K562 (cell line): Measurements from ENCODE around the gene RFNG. TPM values are rescaled to one million over a fixed set of nuclear protein-coding genes. Genes with fewer than 3 reads are reported as not detected.

Source experiments
- MTA1 ChIP-seq: fragments of 450-650 bp; IDR thresholded peaks from 2 replicates; pipeline ENCODE4 v1.6.1; 2017; ENCODE audit warnings: borderline replicate concordance
- RBM17 ChIP-seq: fragments of 200-400 bp; formaldehyde crosslinking; IDR thresholded peaks from 2 replicates; pipeline ENCODE4 v1.6.1; 2017; ENCODE audit warnings: low read depth, mild to moderate bottlenecking, low read length, borderline replicate concordance
- ZBTB7A ChIP-seq: IDR thresholded peaks from 2 replicates; pipeline ENCODE4 v1.6.1; 2011; ENCODE audit warnings: low read depth, mild to moderate bottlenecking, low read length, moderate library complexity, borderline replicate concordance; ENCODE audit not compliant: control insufficient read depth
- ZNF133 ChIP-seq: fragments of 250-450 bp; sonication (Bioruptor Pico); IDR thresholded peaks from 2 replicates; pipeline ENCODE4 v1.4.0; 2020; ENCODE audit warnings: mild to moderate bottlenecking
- ZNF146 ChIP-seq: IDR thresholded peaks from one replicate; pipeline ENCODE4 v1.6.1; 2018; ENCODE audit warnings: missing compliant biosample characterization; ENCODE audit not compliant: unreplicated experiment
- ZNF436 ChIP-seq: fragments of 250-450, 450-650 bp; sonication (Bioruptor Pico); formaldehyde crosslinking; IDR thresholded peaks from 2 replicates; pipeline ENCODE4 v1.7.0; 2020; ENCODE audit warnings: mild to moderate bottlenecking
- polyA plus RNA-seq, 8 experiments: library from polyadenylated mRNA; depleted of rRNA in 4 of 8; stranded (reverse) in 5 of 8; unstranded in 3 of 8; fragments of >200 nt; fragmentation: Nextera tagmentation in 2 of 8; fragmentation: Illumina TruSeq in 1 of 8; extraction: Ambion mirVana in 2 of 8; extraction: Trizol in 1 of 8; gene quantifications; 2 replicates each; pipeline versions ENCODE4 v1.2.1 to v1.2.3, GENCODE V29; 2011 to 2014; ENCODE audit warnings: inconsistent platforms in 1 of 8, missing spikeins in 1 of 8
- total RNA-seq, 7 experiments: library from RNA; depleted of rRNA in 6 of 7; stranded (reverse); fragments of >200 nt in 6 of 7; fragmentation: Illumina TruSeq in 2 of 7; extraction: Trizol in 2 of 7; gene quantifications; 2 replicates each; pipeline versions ENCODE4 v1.2.1 to v1.2.3, GENCODE V29; 2011 to 2021; ENCODE audit warnings: low replicate concordance in 1 of 7
- TF ChIP-seq, protein P1 (sequence below): fragments of 450-650 bp; IDR thresholded peaks from 2 replicates; pipeline ENCODE4 v1.6.1; 2016; ENCODE audit warnings: mild to moderate bottlenecking, moderate library complexity
- TF ChIP-seq, protein P2 (sequence below), 2 experiments: fragments of 450-650 bp; IDR thresholded peaks; 2 replicates each; pipeline ENCODE4 v1.6.1; 2016
- TF ChIP-seq, protein P3 (sequence below): fragments of 450-650 bp; formaldehyde crosslinking; IDR thresholded peaks from 2 replicates; pipeline ENCODE4 v1.4.0; 2020; ENCODE audit warnings: mild to moderate bottlenecking, mixed read lengths
- TF ChIP-seq, protein P4 (sequence below): IDR thresholded peaks from 2 replicates; pipeline ENCODE4 v1.6.1; 2014; ENCODE audit warnings: antibody characterized with exemption

RFNG gene
- total and polyA plus RNA-seq, 9 of the 15 experiments (the other 6 are each of a cell fraction or from before 2014, with no cell fraction given) = 0.32 to 32.8 (median 9.5) TPM

DNA sequence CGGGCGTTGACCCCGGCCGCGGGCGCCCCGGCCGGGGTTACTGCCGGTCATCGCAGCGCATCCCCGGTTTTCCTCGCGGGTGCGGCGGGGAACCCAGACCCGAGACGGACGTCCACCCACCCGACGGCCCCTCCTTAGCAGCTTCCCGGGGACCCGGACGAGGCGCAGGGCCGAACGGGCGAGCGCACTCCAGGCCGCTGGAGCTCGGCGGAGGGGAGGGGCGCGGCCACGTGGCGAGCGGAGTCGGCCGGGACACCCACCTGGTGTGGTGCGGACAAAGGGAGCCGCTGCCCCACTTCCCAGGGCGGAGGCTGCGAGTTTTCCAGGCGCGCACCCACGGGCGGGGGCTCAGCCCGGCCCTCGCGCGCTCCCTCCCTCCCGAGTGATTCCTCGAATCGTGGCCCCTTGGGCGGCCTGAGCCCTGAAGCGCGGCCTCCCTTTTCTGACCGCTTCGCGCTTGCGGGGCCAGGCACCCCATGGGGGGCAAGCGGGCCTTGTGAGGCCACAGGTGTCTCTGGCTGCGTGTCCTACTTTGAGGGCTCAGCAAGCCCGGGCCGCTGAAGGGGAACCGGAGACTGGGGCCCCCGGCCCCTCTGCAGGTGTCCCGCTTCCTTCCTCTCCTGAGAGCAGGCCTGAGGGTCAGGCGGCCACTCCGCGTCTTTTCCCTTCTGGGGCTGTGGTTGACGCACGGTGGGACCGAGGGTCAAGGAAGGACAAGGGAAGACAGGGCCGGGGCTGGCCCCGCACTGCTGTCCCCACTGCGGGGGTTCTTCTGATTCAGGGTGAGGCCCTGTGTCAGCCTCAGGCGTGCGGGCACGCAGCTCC, 47.5 kb upstream of the RFNG start (continued):
- TF ChIP-seq, protein P1, sequence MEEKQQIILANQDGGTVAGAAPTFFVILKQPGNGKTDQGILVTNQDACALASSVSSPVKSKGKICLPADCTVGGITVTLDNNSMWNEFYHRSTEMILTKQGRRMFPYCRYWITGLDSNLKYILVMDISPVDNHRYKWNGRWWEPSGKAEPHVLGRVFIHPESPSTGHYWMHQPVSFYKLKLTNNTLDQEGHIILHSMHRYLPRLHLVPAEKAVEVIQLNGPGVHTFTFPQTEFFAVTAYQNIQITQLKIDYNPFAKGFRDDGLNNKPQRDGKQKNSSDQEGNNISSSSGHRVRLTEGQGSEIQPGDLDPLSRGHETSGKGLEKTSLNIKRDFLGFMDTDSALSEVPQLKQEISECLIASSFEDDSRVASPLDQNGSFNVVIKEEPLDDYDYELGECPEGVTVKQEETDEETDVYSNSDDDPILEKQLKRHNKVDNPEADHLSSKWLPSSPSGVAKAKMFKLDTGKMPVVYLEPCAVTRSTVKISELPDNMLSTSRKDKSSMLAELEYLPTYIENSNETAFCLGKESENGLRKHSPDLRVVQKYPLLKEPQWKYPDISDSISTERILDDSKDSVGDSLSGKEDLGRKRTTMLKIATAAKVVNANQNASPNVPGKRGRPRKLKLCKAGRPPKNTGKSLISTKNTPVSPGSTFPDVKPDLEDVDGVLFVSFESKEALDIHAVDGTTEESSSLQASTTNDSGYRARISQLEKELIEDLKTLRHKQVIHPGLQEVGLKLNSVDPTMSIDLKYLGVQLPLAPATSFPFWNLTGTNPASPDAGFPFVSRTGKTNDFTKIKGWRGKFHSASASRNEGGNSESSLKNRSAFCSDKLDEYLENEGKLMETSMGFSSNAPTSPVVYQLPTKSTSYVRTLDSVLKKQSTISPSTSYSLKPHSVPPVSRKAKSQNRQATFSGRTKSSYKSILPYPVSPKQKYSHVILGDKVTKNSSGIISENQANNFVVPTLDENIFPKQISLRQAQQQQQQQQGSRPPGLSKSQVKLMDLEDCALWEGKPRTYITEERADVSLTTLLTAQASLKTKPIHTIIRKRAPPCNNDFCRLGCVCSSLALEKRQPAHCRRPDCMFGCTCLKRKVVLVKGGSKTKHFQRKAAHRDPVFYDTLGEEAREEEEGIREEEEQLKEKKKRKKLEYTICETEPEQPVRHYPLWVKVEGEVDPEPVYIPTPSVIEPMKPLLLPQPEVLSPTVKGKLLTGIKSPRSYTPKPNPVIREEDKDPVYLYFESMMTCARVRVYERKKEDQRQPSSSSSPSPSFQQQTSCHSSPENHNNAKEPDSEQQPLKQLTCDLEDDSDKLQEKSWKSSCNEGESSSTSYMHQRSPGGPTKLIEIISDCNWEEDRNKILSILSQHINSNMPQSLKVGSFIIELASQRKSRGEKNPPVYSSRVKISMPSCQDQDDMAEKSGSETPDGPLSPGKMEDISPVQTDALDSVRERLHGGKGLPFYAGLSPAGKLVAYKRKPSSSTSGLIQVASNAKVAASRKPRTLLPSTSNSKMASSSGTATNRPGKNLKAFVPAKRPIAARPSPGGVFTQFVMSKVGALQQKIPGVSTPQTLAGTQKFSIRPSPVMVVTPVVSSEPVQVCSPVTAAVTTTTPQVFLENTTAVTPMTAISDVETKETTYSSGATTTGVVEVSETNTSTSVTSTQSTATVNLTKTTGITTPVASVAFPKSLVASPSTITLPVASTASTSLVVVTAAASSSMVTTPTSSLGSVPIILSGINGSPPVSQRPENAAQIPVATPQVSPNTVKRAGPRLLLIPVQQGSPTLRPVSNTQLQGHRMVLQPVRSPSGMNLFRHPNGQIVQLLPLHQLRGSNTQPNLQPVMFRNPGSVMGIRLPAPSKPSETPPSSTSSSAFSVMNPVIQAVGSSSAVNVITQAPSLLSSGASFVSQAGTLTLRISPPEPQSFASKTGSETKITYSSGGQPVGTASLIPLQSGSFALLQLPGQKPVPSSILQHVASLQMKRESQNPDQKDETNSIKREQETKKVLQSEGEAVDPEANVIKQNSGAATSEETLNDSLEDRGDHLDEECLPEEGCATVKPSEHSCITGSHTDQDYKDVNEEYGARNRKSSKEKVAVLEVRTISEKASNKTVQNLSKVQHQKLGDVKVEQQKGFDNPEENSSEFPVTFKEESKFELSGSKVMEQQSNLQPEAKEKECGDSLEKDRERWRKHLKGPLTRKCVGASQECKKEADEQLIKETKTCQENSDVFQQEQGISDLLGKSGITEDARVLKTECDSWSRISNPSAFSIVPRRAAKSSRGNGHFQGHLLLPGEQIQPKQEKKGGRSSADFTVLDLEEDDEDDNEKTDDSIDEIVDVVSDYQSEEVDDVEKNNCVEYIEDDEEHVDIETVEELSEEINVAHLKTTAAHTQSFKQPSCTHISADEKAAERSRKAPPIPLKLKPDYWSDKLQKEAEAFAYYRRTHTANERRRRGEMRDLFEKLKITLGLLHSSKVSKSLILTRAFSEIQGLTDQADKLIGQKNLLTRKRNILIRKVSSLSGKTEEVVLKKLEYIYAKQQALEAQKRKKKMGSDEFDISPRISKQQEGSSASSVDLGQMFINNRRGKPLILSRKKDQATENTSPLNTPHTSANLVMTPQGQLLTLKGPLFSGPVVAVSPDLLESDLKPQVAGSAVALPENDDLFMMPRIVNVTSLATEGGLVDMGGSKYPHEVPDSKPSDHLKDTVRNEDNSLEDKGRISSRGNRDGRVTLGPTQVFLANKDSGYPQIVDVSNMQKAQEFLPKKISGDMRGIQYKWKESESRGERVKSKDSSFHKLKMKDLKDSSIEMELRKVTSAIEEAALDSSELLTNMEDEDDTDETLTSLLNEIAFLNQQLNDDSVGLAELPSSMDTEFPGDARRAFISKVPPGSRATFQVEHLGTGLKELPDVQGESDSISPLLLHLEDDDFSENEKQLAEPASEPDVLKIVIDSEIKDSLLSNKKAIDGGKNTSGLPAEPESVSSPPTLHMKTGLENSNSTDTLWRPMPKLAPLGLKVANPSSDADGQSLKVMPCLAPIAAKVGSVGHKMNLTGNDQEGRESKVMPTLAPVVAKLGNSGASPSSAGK = peak; percentile 93
- TF ChIP-seq, protein P2, sequence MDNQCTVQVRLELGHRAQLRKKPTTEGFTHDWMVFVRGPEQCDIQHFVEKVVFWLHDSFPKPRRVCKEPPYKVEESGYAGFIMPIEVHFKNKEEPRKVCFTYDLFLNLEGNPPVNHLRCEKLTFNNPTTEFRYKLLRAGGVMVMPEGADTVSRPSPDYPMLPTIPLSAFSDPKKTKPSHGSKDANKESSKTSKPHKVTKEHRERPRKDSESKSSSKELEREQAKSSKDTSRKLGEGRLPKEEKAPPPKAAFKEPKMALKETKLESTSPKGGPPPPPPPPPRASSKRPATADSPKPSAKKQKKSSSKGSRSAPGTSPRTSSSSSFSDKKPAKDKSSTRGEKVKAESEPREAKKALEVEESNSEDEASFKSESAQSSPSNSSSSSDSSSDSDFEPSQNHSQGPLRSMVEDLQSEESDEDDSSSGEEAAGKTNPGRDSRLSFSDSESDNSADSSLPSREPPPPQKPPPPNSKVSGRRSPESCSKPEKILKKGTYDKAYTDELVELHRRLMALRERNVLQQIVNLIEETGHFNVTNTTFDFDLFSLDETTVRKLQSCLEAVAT (IDR thresholded peaks at IDR 0.05) = no peak
- TF ChIP-seq ZBTB7A = 0 out of 2 replicates have a peak, but pooled peaks have one; percentile 14
- no peak for TF ChIP-seq MTA1
- TF ChIP-seq, protein P3, sequence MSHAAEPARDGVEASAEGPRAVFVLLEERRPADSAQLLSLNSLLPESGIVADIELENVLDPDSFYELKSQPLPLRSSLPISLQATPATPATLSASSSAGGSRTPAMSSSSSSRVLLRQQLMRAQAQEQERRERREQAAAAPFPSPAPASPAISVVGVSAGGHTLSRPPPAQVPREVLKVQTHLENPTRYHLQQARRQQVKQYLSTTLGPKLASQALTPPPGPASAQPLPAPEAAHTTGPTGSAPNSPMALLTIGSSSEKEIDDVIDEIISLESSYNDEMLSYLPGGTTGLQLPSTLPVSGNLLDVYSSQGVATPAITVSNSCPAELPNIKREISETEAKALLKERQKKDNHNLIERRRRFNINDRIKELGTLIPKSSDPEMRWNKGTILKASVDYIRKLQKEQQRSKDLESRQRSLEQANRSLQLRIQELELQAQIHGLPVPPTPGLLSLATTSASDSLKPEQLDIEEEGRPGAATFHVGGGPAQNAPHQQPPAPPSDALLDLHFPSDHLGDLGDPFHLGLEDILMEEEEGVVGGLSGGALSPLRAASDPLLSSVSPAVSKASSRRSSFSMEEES (CRISPR knock-in tag) = no peak
- no peak for TF ChIP-seq RBM17
- no peak for TF ChIP-seq ZNF436
- peak; percentile 5 for TF ChIP-seq ZNF146 (CRISPR knock-in tag)
- TF ChIP-seq, protein P4, sequence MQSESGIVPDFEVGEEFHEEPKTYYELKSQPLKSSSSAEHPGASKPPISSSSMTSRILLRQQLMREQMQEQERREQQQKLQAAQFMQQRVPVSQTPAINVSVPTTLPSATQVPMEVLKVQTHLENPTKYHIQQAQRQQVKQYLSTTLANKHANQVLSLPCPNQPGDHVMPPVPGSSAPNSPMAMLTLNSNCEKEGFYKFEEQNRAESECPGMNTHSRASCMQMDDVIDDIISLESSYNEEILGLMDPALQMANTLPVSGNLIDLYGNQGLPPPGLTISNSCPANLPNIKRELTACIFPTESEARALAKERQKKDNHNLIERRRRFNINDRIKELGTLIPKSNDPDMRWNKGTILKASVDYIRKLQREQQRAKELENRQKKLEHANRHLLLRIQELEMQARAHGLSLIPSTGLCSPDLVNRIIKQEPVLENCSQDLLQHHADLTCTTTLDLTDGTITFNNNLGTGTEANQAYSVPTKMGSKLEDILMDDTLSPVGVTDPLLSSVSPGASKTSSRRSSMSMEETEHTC = no peak
- TF ChIP-seq ZNF133 (CRISPR knock-in tag) = no peak
